ENCODE data around the gene UFSP1.

The UFSP1 gene

DNA sequence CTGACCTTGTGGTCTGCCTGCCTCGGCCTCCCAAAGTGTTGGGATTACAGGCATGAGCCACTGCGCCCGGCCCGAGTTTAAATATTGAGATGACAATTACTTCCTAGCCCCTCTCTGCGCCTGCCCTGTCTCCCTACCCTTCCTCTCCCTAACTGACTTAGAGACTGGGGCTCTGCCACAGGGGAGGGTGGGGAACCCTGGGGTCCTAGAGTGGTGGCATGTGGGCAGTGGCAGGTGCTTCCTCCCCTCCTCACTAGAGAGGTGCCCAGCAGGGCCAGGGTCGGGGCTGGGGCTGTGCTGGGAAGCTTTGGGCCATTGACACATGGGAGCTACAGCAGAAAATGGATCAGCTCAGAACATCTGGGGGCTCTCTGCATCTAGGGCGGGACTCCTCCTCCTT is 13.1 kb upstream of the UFSP1 start:
- Histone ChIP-seq H3K27ac (ENCODE audit: insufficient read depth in 1 of 2, low read depth in 1 of 2, low read length in 2 of 2, poor library complexity in 1 of 2, severe bottlenecking in 2 of 2) (no peak overlapping the region), H3K27me3 (replicated peaks in 2 of 5; ENCODE audit: control insufficient read depth in 4 of 5, insufficient read depth in 5 of 5, low read length in 4 of 5) (peaks cover 0 to 13% (median 4%) of the 10 kb centered on the region in 5 experiments), H3K4me1 (ENCODE audit: control extremely low read depth in 1 of 4, control insufficient read depth in 4 of 4, insufficient read depth in 4 of 4, low read length in 3 of 4) (no peaks in the 10 kb centered on the region), H3K4me3 (ENCODE audit: control insufficient read depth in 1 of 7, extremely low read depth in 1 of 7, insufficient read depth in 4 of 7, low read depth in 2 of 7, low read length in 6 of 7) (no peak overlapping the region), H3K36me3 (ENCODE audit: control insufficient read depth in 4 of 4, insufficient read depth in 4 of 4, low read length in 3 of 4) (no peaks in the 10 kb centered on the region), H3K9me3 (ENCODE audit: control extremely low read depth in 1 of 5, control insufficient read depth in 4 of 5, insufficient read depth in 2 of 5, low read depth in 1 of 5, low read length in 4 of 5) (no peaks in the 10 kb centered on the region)
- WGBS (ENCODE audit: insufficient coverage), result 100% methylated on average over 1 of the region's 7 CpGs
- POLR2A ChIA-PET, result no interaction called here
- CTCF ChIA-PET, result interaction anchor here (0.5 to 2.1 kb wide), 3 partner anchors 8 to 275 kb away, joined by 3 to 4 read pairs (median 4); no protein-coding TSS in a partner anchor
- no peak for DNase-seq

DNA sequence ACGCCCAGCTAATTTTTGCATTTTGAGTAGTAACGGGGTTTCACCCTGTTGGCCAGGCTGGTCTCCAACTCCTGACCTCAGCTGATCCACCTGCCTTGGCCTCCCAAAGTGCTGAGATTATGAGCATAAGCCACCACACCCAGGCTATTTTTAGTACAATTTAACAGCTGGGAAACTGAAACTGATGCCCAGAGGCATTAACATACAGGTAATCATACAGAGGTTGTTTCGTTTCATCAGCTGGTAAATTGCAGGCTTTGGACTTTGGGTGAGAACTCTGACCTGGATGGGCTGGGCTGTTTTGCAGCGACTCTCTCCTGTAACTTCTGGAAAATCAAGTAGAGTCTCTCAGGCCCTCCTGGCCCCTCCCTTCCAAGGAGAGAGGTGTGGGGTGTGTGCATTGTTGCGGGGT is 12.4 kb upstream of the UFSP1 start:
- peaks cover 0 to 3% (median under 1%) of the 10 kb centered on the region in 4 experiments for H3K4me1 ChIP-seq (ENCODE audit: control extremely low read depth in 1 of 4, control insufficient read depth in 4 of 4, insufficient read depth in 4 of 4, low read length in 3 of 4)
- peaks cover 0 to 19% (median 5%) of the 10 kb centered on the region in 5 experiments for H3K27me3 ChIP-seq (replicated peaks in 2 of 5; ENCODE audit: control insufficient read depth in 4 of 5, insufficient read depth in 5 of 5, low read length in 4 of 5)
- H3K27ac ChIP-seq (ENCODE audit: insufficient read depth in 1 of 2, low read depth in 1 of 2, low read length in 2 of 2, poor library complexity in 1 of 2, severe bottlenecking in 2 of 2), result no peak overlapping the region
- H3K36me3 ChIP-seq (ENCODE audit: control insufficient read depth in 4 of 4, insufficient read depth in 4 of 4, low read length in 3 of 4), result no peaks in the 10 kb centered on the region
- no peaks in the 10 kb centered on the region for H3K9me3 ChIP-seq (ENCODE audit: control extremely low read depth in 1 of 5, control insufficient read depth in 4 of 5, insufficient read depth in 2 of 5, low read depth in 1 of 5, low read length in 4 of 5)
- ChIA-PET POLR2A (no interaction called here), CTCF (interaction anchor here (0.9 to 2.1 kb wide), 2 partner anchors 9 to 49 kb away, joined by 3 to 4 read pairs; no protein-coding TSS in a partner anchor)
- no peak overlapping the region for H3K4me3 ChIP-seq (ENCODE audit: control insufficient read depth in 1 of 7, extremely low read depth in 1 of 7, insufficient read depth in 4 of 7, low read depth in 2 of 7, low read length in 6 of 7)
- DNase-seq, result no peak
- WGBS (ENCODE audit: insufficient coverage), result 83% methylated on average over 4 of the region's 5 CpGs

DNA sequence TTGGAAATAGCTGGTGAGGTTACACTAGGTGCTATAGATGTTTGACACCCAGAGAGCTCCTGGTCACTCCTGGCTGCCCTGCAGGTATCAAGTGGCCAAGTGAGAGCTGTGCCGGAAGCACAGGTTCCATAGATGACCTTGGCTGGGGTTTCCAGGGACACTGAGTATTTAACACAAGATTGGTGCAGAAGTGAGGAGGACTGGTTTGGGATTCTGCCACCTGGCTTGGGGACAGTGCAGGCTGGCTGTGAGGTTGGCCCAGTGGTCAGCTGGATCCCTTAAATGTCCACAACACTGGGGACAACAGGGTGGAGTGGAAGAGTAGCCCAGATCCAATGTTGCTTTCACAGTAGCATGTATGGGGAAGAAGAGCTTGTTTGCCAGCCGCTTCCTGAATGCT is 11.5 kb upstream of the UFSP1 start:
- Histone ChIP-seq H3K27ac (ENCODE audit: insufficient read depth in 1 of 2, low read depth in 1 of 2, low read length in 2 of 2, poor library complexity in 1 of 2, severe bottlenecking in 2 of 2) (no peak overlapping the region), H3K27me3 (replicated peaks in 2 of 5; ENCODE audit: control insufficient read depth in 4 of 5, insufficient read depth in 5 of 5, low read length in 4 of 5) (peaks cover 5 to 27% (median 6%) of the 10 kb centered on the region in 5 experiments), H3K4me1 (ENCODE audit: control extremely low read depth in 1 of 4, control insufficient read depth in 4 of 4, insufficient read depth in 4 of 4, low read length in 3 of 4) (peaks cover 0 to 11% (median 8%) of the 10 kb centered on the region in 4 experiments), H3K36me3 (ENCODE audit: control insufficient read depth in 4 of 4, insufficient read depth in 4 of 4, low read length in 3 of 4) (no peaks in the 10 kb centered on the region), H3K9me3 (ENCODE audit: control extremely low read depth in 1 of 5, control insufficient read depth in 4 of 5, insufficient read depth in 2 of 5, low read depth in 1 of 5, low read length in 4 of 5) (no peaks in the 10 kb centered on the region), H3K4me3 (ENCODE audit: control insufficient read depth in 1 of 7, extremely low read depth in 1 of 7, insufficient read depth in 4 of 7, low read depth in 2 of 7, low read length in 6 of 7) (no peak overlapping the region)
- ChIA-PET POLR2A (interaction anchor here (0.6 kb wide), 1 partner anchor 124 kb away, joined by 4 read pairs; no protein-coding TSS in a partner anchor), CTCF (interaction anchor here (0.9 to 3.7 kb wide), 4 partner anchors 10 to 158 kb away, joined by 3 to 19 read pairs (median 4); no protein-coding TSS in a partner anchor)
- 100% methylated on average over 1 of the region's 2 CpGs for WGBS (ENCODE audit: insufficient coverage)
- DNase-seq, result no peak

DNA sequence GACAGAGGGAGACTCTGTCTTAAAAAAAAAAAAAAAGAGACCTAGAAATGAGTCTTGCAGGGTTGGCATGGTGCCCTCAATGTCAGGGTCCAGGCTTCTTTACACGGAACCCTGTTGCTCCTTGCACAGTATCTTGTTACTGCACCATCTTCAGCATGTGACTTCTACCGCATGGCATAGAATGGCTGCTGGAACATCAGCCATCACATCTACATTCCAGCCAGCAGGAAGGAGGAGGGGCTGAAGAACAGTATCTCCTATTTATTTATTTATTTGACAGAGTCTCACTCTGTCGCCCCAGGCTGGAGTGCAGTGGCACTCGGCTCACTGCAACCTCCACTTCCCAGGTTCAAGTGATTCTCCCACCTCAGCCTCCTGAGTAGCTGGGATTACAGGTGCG is 9.9 kb upstream of the UFSP1 start:
- no peak for DNase-seq
- ChIA-PET CTCF (interaction anchor here (0.7 to 3.7 kb wide), 3 partner anchors 18 to 159 kb away, joined by 3 to 19 read pairs (median 5); no protein-coding TSS in a partner anchor), POLR2A (no interaction called here)
- Histone ChIP-seq H3K4me3 (ENCODE audit: control insufficient read depth in 1 of 7, extremely low read depth in 1 of 7, insufficient read depth in 4 of 7, low read depth in 2 of 7, low read length in 6 of 7) (no peak overlapping the region), H3K27me3 (replicated peaks in 2 of 5; ENCODE audit: control insufficient read depth in 4 of 5, insufficient read depth in 5 of 5, low read length in 4 of 5) (peaks cover 5 to 39% (median 10%) of the 10 kb centered on the region in 5 experiments), H3K27ac (ENCODE audit: insufficient read depth in 1 of 2, low read depth in 1 of 2, low read length in 2 of 2, poor library complexity in 1 of 2, severe bottlenecking in 2 of 2) (no peak overlapping the region), H3K4me1 (ENCODE audit: control extremely low read depth in 1 of 4, control insufficient read depth in 4 of 4, insufficient read depth in 4 of 4, low read length in 3 of 4) (peaks cover 0 to 23% (median 19%) of the 10 kb centered on the region in 4 experiments), H3K9me3 (ENCODE audit: control extremely low read depth in 1 of 5, control insufficient read depth in 4 of 5, insufficient read depth in 2 of 5, low read depth in 1 of 5, low read length in 4 of 5) (no peaks in the 10 kb centered on the region), H3K36me3 (ENCODE audit: control insufficient read depth in 4 of 4, insufficient read depth in 4 of 4, low read length in 3 of 4) (no peaks in the 10 kb centered on the region)
- WGBS (ENCODE audit: insufficient coverage), result 100% methylated on average over 2 of the region's 5 CpGs

DNA sequence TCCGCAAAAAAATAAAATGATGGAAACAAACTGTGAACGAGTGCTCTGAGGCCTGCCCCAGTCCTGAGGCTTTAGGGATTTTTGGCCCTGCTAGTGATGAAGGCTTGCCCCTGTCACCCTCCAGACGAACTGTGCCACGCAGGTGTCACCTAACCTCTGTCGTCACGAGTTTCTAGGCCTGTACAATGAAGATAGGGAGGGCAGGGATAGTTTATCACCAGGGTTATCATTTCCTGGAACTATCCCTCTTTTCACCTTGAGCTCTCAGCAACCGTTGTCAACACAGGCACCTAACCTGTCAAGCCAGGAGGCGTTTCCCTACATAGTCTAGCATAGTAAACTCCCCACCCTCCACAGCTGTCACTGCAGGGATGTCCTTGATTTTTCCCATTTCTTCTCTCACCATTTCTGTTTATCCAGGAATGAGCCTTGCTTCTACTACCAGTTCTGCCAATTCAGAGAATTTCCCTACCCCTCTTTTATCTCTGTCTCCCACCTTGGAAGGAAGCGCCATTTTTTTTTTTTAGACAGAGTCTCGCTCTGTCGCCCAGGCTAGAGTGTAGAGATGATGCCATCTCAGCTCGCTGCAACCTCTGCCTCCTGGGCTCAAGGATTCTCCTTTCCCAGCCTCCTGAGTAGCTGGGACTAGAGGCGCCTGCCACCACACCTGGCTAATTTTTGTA is 8.4 kb upstream of the UFSP1 start:
- H3K4me1 ChIP-seq (ENCODE audit: control extremely low read depth in 1 of 4, control insufficient read depth in 4 of 4, insufficient read depth in 4 of 4, low read length in 3 of 4), result peaks cover 0 to 23% (median 19%) of the 10 kb centered on the region in 4 experiments
- POLR2A ChIA-PET, result no interaction called here
- peaks cover 5 to 50% (median 16%) of the 10 kb centered on the region in 5 experiments for H3K27me3 ChIP-seq (replicated peaks in 2 of 5; ENCODE audit: control insufficient read depth in 4 of 5, insufficient read depth in 5 of 5, low read length in 4 of 5)
- CTCF ChIA-PET, result interaction anchor here (0.7 to 3.7 kb wide), 7 partner anchors 11 to 179 kb away, joined by 3 to 19 read pairs (median 5); partner anchors contain the start of gene MUC3A
- H3K9me3 ChIP-seq (ENCODE audit: control extremely low read depth in 1 of 5, control insufficient read depth in 4 of 5, insufficient read depth in 2 of 5, low read depth in 1 of 5, low read length in 4 of 5), result no peaks in the 10 kb centered on the region
- H3K27ac ChIP-seq (ENCODE audit: insufficient read depth in 1 of 2, low read depth in 1 of 2, low read length in 2 of 2, poor library complexity in 1 of 2, severe bottlenecking in 2 of 2), result no peak overlapping the region
- no peak overlapping the region for H3K4me3 ChIP-seq (ENCODE audit: control insufficient read depth in 1 of 7, extremely low read depth in 1 of 7, insufficient read depth in 4 of 7, low read depth in 2 of 7, low read length in 6 of 7)
- no peaks in the 10 kb centered on the region for H3K36me3 ChIP-seq (ENCODE audit: control insufficient read depth in 4 of 4, insufficient read depth in 4 of 4, low read length in 3 of 4)
- DNase-seq, result no peak
- WGBS (ENCODE audit: insufficient coverage), result 80% methylated on average over 10 of the region's 13 CpGs

DNA sequence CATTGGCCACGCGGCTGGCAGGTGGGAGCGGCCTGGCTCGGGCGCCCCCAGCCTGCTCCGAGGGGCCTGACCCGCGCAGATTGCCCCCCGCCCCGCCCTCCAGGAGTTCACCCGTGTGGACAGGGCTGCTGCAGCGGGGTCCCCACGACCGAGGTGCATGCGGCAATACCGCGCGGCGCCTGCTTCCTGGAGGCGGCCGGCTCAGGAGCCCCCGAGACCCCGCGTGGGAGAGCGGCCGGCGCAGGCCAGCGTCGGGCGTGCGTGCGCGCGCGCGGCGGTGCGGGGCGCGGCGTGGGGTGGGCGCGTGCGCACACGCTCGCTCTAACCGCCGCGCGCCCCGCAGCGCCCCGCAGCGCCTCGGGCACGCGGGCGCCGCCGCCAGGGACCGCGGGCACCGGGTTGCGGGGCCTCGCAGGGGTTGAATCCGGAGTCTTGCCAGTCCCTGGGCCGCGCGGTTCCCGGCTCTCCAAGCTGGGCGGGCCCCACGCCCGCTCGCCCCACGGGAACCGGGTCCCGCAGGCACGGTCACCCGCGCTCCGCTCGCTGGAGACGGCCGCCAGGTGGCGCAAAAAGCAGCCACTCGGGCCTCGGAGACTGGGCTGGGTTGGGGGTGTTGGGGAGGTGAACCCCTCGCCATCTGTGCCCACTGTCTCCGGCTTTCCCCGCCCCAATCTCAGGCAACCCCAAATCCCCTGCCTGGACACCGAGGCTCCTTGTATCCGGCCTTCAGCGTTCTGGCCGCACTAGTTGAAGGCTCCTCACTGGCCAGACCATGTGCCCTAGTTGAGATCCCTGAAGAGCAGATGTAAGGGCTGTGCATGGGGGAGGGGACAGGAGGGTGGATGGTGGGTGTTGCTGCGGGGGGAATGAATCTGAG is 7.5 kb upstream of the UFSP1 start:
- POLR2A ChIA-PET, result no interaction called here
- CTCF ChIA-PET, result interaction anchor here (1.4 to 3.7 kb wide), 2 partner anchors 52 to 162 kb away, joined by 5 to 19 read pairs; partner anchors contain the start of gene MUC3A
- Histone ChIP-seq H3K36me3 (ENCODE audit: control insufficient read depth in 4 of 4, insufficient read depth in 4 of 4, low read length in 3 of 4) (no peaks in the 10 kb centered on the region), H3K27me3 (replicated peaks in 2 of 5; ENCODE audit: control insufficient read depth in 4 of 5, insufficient read depth in 5 of 5, low read length in 4 of 5) (peaks cover 5 to 60% (median 16%) of the 10 kb centered on the region in 5 experiments), H3K27ac (ENCODE audit: insufficient read depth in 1 of 2, low read depth in 1 of 2, low read length in 2 of 2, poor library complexity in 1 of 2, severe bottlenecking in 2 of 2) (no peak overlapping the region), H3K9me3 (ENCODE audit: control extremely low read depth in 1 of 5, control insufficient read depth in 4 of 5, insufficient read depth in 2 of 5, low read depth in 1 of 5, low read length in 4 of 5) (no peaks in the 10 kb centered on the region), H3K4me1 (ENCODE audit: control extremely low read depth in 1 of 4, control insufficient read depth in 4 of 4, insufficient read depth in 4 of 4, low read length in 3 of 4) (peaks cover 0 to 23% (median 19%) of the 10 kb centered on the region in 4 experiments), H3K4me3 (ENCODE audit: control insufficient read depth in 1 of 7, extremely low read depth in 1 of 7, insufficient read depth in 4 of 7, low read depth in 2 of 7, low read length in 6 of 7) (peak overlapping the region in 3 of 7 experiments; percentile 22 to 52 (median 26))
- under 1% methylated on average over 54 of the region's 95 CpGs for WGBS (ENCODE audit: insufficient coverage)
- peak; percentile 35 to 58 (median 53) for DNase-seq

Measured in common myeloid progenitor, CD34-positive (primary cell).